Measurements from ENCODE around the gene ZFAND2A.
"Not testable (repeated sequence)": the region's sequence is repeated elsewhere in the genome, so short reads cannot be mapped to it uniquely, and the experiment has no call there.

The ZFAND2A gene

DNA sequence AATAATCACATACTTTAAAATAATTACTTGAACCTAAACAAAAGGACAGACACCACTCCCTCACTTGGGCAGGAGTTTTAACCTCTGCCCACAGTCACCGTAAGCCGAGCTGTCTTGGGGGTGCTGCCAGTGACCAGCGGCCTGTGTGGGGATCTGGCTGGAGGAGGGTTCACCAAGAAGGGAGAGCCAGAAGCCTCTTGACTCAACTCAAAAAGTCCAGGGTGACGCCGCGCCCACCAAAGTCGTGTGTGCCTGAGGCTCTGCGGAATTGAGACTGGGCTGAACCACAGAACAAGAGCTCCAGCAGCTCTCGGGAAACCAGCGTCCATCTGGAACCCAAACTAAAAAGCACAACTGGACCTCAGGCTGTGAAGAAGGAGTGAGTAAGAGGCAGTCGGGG, 35.8 kb downstream of the ZFAND2A start:
- no peak for DNase-seq (ENCODE audit: low read depth)

DNA sequence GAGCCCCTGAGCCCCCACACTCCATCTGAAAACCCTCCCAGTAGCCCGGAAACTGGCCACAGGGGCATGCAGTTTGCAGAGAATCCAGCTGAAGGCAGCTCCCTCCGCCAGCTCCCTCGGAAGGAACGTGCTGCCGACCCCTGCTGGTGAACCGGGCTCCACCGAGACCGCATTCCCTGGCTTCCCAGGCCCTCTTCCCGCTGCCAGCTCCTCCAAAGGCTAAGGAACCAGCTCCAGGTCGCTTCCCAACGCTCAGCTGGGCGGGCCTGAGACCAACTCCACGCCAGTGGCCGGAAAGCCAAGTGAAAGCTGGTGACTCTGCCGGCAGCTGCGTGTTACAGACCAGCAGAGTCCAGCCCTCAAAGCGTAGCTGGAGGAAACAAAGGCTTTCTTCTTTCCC, 36.3 kb downstream of the ZFAND2A start:
- DNase-seq (ENCODE audit: low read depth): no peak

DNA sequence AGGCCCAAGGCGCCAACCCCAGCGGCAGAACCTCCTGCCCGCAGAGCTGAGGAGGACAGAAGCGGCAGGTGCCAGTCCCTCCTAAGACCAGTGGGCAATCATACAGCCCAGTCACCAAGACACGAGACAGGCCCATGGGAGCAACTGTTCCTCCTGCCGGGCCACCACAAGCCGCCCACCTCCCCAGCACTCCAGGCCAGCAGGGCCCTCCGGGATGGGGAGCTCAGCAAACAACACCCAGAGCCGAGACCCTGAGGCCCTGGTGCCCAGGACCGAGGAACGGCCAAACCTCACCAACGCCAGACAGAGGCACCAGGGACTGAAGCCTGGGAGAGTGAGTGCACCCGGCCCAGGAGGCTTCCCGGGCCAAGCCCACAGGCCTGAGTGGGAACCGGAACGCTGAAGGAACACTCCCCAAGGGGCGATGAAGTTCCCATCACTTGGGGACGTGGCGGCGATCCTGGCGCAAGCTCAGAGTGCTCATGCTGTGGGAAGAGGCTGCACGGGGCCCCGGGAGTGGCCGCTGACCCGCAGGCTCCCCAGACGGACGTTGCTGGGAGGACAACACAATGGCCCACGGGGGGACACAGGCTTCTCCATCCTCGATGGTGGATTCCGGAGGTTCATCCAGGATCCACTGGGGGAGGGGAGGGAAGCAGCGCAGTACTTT, 37.0 kb downstream of the ZFAND2A start:
- DNase-seq (ENCODE audit: low read depth): no peak

DNA sequence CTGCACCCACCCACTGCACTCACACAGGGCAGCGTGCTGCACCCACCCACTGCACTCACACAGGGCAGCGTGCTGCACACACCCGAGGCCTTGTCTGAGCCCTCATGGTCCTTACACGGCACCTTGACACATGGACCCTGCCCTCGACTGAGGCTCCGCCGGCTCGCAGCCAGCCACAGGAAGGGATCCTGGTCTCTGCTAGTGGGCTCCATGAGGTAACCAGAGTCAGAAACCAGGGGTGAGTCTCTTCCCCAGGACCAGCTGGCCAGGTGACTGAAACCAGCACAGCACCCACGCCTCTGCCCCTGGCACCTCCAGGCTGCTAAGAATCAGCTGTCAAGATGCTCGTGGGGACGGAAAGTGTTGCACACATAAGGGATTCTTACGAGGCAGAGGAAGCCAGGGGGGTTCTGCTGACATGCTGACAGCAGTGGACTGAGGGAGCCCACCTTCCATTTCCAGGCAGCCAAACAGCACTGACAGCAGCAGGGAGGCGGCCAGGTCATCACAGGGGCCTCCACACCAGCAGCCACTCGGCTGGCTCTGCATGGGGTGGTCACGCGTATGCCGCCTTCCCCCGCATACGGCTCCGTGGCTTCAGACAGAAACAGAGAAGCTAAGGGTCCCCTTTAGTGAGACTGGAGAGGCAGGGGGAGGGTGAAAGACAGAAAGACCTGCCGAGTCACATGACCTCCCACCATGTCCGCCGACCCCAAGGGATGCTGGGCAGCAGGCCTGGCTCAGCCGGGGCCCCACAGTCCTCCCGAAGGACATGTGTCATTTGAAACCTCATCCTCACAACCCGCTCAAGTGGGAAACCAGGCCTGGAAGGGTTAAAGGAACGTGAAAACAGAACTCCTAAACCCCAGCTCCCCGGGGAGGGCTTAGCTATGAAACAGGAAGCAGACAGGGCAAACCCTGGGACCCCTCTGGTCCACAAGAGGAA, 37.8 kb downstream of the ZFAND2A start:
- no peak for DNase-seq (ENCODE audit: low read depth)

DNA sequence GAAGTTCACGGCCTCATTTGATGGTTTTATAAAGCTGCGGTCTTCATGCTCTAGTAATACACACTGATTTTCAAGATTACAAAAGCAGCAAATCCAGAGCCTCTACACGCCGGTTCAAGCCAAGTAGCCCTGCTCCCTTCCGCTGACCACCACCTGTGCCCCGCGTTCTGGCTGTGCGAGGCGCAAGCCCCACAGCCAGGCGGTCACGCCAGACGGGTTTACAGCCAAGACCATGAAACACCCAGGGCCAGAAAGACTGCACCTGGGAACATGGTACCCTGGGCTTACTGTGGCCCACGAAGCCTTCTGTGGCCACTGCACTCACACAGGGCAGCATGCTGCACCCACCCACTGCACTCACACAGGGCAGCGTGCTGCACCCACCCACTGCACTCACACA, 38.5 kb downstream of the ZFAND2A start:
- no peak for DNase-seq (ENCODE audit: low read depth)

DNA sequence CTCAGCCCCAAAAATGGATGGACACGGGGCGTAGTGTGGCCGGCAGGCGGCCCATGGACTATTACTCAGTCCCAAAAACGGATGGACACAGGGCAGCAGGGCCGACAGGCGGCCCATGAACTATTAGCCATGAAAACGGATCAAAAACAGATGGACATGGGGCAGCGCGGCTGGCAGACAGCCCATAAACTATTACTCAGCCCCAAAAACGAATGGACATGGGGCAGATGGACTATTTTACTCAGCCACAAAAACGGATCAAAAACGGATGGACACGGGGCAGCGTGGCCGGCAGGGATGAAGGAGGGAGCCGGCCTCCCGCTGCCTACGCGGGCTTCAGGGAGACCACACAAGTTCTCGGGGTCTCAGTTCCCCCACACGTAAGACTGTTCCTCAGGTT, 39.2 kb downstream of the ZFAND2A start:
- DNase-seq (ENCODE audit: low read depth): no peak

DNA sequence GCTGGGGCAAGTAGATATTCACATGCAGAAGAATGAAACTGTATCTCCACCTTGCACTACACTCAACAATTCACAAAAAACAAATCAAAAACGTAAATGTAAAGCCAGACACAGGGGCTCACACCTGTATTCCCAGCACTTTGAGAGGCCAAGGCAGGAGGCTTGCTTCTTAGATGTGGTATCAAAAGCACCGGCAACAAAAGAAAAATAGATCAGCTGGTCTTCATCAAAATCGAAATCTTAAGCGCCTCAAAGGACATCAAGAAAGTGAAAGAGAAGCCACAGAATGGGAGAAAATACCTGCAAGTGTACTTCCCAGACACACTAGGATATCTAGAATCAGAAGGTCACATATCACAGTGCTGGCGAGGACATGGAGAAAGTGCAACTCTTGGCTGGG, 40.8 kb downstream of the ZFAND2A start:
- DNase-seq (ENCODE audit: low read depth): no peak

DNA sequence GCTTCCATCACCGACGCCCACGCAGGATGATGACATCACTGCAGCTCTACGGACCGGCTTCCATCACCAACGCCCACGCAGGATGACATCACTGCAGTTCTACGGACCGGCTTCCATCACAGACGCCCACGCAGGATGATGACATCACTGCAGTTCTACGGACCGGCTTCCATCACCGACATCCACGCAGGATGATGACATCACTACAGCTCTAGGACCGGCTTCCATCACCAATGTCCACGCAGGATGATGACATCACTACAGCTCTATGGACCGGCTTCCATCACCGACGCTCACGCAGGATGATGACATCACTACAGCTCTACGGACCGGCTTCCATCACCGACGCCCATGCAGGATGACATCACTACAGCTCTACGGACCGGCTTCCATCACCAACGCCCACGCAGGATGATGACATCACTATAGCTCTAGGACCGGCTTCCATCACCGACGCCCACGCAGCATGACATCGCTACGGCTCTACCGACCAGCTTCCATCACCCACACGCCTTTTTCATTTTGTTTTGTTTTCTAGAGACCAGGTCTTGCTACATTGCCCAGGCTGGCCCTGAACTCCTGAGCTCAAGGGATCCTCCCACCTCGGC, 42.6 kb downstream of the ZFAND2A start:
- DNase-seq (ENCODE audit: low read depth): no peak

DNA sequence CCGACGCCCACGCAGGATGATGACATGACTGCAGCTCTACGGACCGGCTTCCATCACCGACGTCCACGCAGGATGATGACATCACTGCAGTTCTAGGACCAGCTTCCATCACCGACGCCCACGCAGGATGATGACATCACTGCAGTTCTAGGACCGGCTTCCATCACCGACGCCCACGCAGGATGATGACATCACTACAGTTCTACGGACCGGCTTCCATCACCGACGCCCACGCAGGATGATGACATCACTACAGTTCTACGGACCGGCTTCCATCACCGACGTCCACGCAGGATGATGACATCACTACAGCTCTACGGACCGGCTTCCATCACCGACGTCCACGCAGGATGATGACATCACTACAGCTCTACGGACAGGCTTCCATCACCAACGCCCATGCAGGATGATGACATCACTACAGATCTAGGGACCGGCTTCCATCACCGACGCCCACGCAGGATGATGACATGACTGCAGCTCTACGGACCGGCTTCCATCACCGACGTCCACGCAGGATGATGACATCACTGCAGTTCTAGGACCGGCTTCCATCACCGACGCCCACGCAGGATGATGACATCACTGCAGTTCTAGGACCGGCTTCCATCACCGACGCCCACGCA, 43.5 kb downstream of the ZFAND2A start:
- not testable (repeated sequence) for DNase-seq (ENCODE audit: low read depth)

DNA sequence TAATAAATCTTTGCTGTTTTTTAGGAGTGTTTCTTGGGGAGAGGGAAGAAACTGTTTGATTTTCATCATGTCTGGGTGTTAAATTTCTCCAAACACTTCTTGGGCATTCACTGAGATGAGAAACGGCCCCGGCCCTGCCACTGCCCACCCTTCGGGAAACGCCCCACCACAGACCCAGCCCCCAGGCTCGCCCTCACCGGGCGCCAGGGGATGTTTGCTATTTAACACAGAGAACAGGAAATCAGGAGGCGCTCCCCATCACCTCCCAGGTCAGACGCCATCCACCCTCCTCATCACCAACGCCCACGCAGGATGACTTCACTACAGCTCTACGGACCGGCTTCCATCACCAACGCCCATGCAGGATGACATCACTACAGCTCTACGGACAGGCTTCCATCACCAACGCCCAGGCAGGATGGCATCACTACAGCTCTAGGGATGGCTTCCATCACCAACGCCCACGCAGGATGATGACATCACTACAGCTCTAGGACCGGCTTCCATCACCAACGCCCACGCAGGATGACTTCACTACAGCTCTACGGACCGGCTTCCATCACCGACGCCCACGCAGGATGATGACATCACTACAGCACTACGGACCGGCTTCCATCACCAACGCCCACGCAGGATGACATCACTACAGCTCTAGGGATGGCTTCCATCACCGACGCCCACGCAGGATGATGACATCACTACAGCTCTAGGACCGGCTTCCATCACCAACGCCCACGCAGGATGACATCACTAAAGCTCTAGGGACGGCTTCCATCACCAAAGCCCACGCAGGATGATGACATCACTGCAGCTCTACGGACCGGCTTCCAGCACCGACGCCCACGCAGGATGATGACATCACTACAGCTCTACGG, 44.6 kb downstream of the ZFAND2A start:
- DNase-seq (ENCODE audit: low read depth): not testable (repeated sequence)

DNA sequence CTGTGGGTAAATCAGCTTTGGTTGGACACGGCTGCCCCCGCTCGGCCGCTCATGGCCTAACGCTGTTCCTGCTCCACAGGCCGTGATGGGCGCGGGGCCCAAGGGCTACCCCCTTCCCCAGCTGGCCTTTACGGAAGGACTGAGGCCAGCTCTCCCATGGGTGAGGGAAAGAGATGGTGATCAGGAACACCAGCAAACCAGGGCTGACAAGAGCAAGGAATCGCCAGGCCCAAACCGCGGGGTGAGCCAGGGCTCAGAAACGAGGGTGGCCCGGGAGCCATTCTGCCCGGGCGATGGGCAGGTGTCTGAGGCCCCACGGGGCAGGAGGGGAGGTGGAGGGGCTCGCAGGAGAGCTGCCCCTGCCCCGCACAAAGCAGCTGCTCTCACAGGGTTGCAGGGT, 45.5 kb downstream of the ZFAND2A start:
- DNase-seq (ENCODE audit: low read depth): no peak

DNA sequence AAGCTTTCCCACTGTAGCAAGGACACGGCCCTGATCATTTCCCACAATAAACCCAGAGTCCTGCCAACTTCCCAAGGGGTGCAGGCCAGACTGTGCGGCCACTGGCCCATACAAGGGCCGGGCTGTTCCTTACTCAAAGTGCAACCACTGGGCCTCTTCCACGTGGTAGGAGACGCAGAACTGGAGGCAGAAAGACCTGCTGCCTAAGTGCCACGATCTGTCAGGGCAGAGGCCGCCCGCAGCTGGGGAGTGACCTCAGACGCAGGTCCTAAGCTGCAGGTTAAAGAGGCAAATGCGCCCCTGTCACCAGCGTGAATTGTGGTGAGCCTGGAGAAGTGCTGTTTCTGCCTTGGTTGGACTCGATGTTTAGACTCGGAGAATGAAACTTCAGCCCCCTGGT, 45.9 kb downstream of the ZFAND2A start:
- DNase-seq (ENCODE audit: low read depth): no peak

DNA sequence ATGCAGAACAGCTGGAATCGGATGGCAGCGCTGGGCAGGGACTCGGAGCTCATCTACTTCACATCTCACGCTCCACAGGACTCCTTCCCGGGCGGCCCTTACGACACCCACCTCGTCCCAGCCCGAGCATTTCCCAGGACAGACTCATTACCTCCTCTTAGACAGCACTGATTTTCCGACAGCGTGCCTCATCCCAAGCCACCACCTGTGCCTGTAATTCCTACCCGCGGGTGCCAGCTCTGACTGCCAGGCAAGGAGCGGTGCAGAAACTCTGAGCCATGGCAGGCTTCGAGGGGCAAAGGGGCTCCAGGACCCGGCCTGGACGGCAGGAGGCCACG, 46.5 kb downstream of the ZFAND2A start:
- no peak for DNase-seq (ENCODE audit: low read depth)

DNA sequence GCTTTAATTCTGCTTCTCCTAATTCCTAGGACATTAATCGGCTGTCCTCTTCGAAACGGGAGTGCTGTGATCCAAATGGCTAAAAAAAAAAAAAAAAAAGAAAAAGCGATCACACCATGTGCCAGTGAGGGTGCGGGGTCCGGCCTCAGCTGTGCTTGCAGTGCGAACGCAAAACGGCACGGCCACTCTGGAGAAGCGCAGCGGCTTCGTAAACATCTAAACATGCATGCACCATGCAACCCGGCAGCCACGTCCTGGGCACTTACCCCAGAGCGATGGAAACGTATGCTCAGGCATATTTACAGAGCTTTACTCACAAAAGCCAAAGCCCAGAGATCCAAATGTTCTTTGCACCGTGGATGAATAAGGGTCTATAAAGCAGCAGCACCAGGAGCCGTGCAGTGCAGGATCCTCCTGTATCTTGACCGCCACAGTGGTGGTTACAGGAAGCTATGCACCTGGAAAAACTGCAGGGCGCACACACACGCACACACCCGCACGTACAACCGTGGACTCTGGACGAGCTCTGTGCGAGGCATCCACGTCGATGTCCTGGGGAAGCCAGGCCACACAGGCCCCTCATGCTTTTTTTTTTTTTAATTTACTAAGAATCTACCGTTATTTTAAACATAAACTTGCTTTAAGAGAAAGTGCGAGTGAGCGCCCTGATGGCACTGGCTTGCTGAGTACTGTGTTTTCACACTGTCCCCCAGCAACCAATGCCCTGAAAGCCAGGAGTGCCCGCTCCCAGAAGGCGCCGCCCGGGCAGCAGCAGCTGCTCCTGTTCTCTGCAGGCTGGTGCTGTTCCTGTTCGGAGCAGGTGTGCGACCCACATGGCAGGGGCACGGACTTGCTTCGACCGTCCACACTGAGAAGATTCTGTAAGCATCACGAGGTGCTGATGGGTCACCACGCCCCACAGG, 47.1 kb downstream of the ZFAND2A start:
- DNase-seq (ENCODE audit: low read depth): no peak

DNA sequence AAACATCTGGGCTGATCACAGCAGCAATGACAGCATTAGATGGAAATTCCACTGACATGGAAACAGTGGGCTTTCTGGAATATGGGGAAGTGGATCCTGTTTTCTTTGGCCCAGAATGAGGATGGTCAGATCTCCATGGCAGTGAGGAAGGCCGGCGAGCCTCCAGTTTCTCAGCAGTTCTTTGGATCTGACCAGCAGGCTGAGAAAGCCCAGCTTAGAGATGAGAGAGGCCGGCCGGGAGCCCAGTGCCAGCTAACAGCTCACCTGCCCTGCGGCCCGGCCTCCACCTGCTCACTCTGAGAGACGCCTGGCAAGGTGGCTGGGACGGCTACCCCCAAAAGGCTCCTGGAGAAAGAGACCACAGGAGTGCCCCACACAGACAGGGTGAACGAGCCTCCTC, 47.9 kb downstream of the ZFAND2A start:
- DNase-seq (ENCODE audit: low read depth): no peak

DNA sequence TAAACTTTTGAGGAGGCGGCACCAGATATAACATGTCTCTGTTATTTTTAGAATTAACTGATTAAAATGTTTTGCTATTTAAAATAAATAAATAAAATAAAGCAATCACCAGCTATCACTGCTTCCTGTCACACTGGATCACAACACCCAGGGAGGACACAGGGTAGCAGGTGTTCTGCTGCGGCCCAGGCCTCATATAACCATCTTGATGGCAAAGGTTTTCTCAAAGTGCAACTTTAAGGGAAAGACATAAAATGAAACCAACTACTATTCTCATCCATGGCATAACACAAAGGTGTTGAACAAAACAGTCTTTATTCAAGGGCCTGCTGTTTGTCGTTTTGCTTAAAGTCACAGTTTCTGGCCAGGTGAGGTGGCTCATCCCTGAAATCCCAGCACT, 48.8 kb downstream of the ZFAND2A start:
- DNase-seq (ENCODE audit: low read depth): no peak

DNA sequence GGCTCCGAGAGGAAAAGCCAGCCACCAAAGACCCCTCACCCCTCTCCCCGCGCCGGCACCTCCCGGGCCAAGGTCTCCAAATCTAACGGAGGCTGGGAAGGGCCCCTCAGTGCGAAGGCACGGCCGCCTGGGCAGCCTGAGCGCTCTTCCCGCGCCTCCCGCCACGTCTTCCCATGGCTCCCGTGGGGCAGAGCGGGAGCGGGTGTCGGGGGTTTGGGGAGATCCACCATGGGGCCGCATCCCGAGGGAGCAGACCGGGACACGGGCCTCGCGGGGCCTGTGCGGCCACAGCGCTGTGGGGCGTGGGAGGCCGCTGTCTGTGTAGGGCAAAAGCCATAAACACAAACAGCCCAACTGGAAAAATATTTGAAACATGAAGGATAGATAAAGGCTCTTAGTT, 49.6 kb downstream of the ZFAND2A start:
- DNase-seq (ENCODE audit: low read depth): no peak

DNA sequence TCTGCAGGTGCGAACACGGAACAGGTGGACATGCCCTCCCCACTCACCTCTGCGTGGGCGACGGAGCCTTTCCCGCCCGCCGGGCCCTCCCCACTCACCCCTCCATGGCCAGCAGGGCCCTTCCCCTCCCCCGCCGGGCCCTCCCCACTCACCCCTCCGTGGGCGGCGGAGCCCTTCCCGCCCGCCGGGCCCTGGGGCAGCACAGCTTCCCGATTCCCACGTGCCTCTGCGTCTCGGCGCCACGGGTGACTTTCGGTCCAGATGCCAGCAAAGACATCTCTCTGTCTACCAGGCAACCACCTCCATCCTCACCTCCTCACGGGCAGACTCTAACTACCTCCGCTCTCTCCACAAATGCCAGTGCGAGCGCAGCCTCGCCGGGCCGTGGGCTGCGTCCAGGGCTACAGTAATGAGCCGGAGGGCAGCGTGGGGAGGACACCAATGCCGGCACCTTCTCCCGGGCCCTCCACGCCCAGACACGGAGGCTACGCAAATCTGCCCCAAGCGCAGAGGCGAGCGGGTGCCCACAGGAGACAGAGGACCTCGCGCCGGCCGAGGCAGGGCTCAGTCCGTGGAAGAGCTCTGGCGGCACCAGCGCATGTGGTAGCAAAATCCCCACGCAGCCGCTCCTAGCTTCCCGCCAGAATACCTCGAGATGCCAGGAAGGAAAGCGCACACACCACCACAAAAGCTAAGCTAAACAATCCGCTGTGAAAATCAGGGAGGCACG, 50.2 kb downstream of the ZFAND2A start:
- no peak for DNase-seq (ENCODE audit: low read depth)

DNA sequence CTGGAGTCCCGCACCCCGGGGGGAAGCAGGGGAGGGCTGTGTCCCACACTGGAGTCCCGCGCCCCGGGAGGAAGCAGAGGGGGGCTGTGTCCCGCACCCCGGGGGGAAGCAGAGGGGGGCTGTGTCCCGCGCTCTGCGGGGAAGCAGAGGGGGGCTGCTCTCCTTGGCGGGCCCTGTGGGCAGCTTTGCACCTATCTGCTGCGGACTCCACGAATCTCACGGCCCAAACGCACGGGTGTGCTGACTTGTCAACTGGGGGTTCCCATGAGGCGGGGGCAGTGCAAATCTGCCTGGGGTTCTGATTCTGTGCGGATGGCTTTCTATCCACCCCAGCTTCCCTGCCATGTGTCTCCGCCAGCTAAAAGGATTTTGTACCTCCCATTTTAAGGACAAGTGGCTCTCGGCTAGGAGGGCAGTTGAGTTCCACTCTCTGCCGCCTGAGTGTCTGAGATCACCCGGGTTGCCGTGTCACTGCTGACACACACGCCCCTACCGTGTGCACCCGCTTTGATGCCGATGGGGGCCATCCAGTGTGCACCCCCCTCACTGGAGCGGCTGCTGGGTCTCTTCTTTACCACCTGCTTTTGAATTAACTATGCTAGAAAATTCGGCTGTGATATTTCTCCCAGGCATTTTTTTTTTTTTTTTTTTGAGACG, 51.6 kb downstream of the ZFAND2A start:
- DNase-seq (ENCODE audit: low read depth): no peak
